Heart right ventricle (tissue), 16 donors: ENCODE data around the gene KIF9. TPM values are rescaled to one million over a fixed set of nuclear protein-coding genes. Genes with fewer than 3 reads are reported as not detected.

Experiments
- ATAC-seq, 8 donors: fragments of 200-7000 bp; cut with Tn5 transposase; one replicate each; pipeline ENCODE4 v1.9.1; 2020; ENCODE audit warnings: mild to moderate bottlenecking in 8 of 8, moderate library complexity in 8 of 8, moderate number of reproducible peaks in 1 of 8
- DNase-seq, 2 donors: peaks; one replicate each; pipeline ENCODE4 v3.0.0-alpha.2; 2020
- H3K27ac ChIP-seq, 10 donors: fragments of 200-600 bp; sonication (generic) in 2 of 10; one replicate each; pipeline versions ENCODE4 v1.5.0 to v1.8.0; 2020 to 2022; ENCODE audit warnings: mild to moderate bottlenecking in 3 of 10
- H3K27me3 ChIP-seq, 7 donors: fragments of 200-600 bp; one replicate each; pipeline ENCODE4 v1.8.0; 2021 to 2022; ENCODE audit warnings: mild to moderate bottlenecking in 2 of 7
- H3K36me3 ChIP-seq, 9 donors: fragments of 200-600 bp; sonication (generic) in 1 of 9; one replicate each; pipeline versions ENCODE4 v1.5.0 to v1.8.0; 2020 to 2022; ENCODE audit warnings: mild to moderate bottlenecking in 2 of 9
- H3K4me1 ChIP-seq, 9 donors: fragments of 200-600 bp; sonication (generic) in 1 of 9; one replicate each; pipeline versions ENCODE4 v1.5.0 to v1.8.0; 2020 to 2022; ENCODE audit warnings: mild to moderate bottlenecking in 4 of 9
- H3K4me3 ChIP-seq, 10 donors: fragments of 200-600 bp; sonication (generic) in 2 of 10; one replicate each; pipeline versions ENCODE4 v1.5.0 to v1.8.0; 2020 to 2022; ENCODE audit warnings: mild to moderate bottlenecking in 7 of 10, moderate library complexity in 2 of 10
- H3K9me3 ChIP-seq, 11 donors: fragments of 200-600 bp in 10 of 11; sonication (generic) in 2 of 11; one replicate each; pipeline versions ENCODE4 v1.5.0 to v1.8.0; 2013 to 2022; ENCODE audit warnings: mild to moderate bottlenecking in 2 of 11, control low read depth in 1 of 11, moderate library complexity in 1 of 11
- CTCF ChIP-seq, 9 donors: fragments of 200-600 bp; sonication (generic) in 2 of 9; IDR thresholded peaks; one replicate each; pipeline versions ENCODE4 v1.5.0 to v1.8.0; 2021 to 2022; ENCODE audit warnings: antibody characterized with exemption in 9 of 9, mild to moderate bottlenecking in 5 of 9, moderate library complexity in 1 of 9
- WGBS, 2 donors: extraction: QIAGEN DNeasy Blood & Tissue Kit; methylation state at CpG; one replicate each; pipeline ENCODE4 v1.1.7; 2013; ENCODE audit warnings: inconsistent platforms in 1 of 2; 5-methylcytosine and 5-hydroxymethylcytosine counted together
- intact Hi-C, 10 donors: fragments of 100-400 bp; cut with DNase I; formaldehyde crosslinking; loops; one replicate each; pipeline versions ENCODE4 v1.11.1 to v1.14.2; 2022
- polyA plus RNA-seq, 2 donors: library from polyadenylated mRNA; stranded (reverse); fragments of 200-250 nt; gene quantifications; one replicate each; pipeline ENCODE4 v1.2.3, GENCODE V29; 2013
- total RNA-seq, 10 donors: library from RNA; stranded (reverse); fragmentation: NEBNext Ultra II Directional in 3 of 10; extraction: Animal tissue kit (Norgen Biotek cat#: 25700) in 3 of 10; gene quantifications; one replicate each; pipeline versions ENCODE4 v1.2.1 to v1.2.4, GENCODE V29; 2021 to 2023
- donor health status: Arrhythmogenic right ventricular cardiomyopathy.
- donor health status: ischemic (EF 13 %, LVEDD 7.1; RV severe dilation, severe dysfunction).
- donor health status: healthy with polysubstance abuse.
- donor health status: DM: no; HTN: yes; CAD: no.
- donor health status: DM: no; HTN: no; CAD: no.
- donor health status: ischemic (EF 25% LVEDD 6.9; RV normal size, moderate dysfunction).
- donor health status: ischemic (EF 25% LVEDD 5.7; RV mildly dilated, moderate dysfunction).
- donor health status: healthy.
- donor health status: DM: yes; HTN: yes; CAD: no.
- donor health status: Ischemic cardiomyopathy.
- donor health status: ischemic (EF 35%, LVEDD 5.7; RV mildly dilated, moderate dysfunction).
- donor health status: nonischemic (EF 11% LVEDD 7.7; RV severe dilation, severe dysfunction).
- donor health status: DM: yes; HTN: yes; CAD: no.
- donor health status: PGD.
- donor health status: ischemic (EF 29% LVEDD 5.4; RV normal size, mild dysfunction).
- donor health status: nonischemic (EF 23%, LVEDD 6.1; RV moderate dilation, normal function).

The KIF9 gene
- total and polyA plus RNA-seq, 12 donors, result 4.2 to 16.6 (median 8.5) TPM

GRCh38 chr3:47274652-47275051 is 7.9 kb downstream of the KIF9 start:
- H3K27me3 ChIP-seq, result no peaks in the 10 kb centered on the region
- H3K27ac ChIP-seq, result no peak overlapping the region
- no peaks in the 10 kb centered on the region for H3K9me3 ChIP-seq
- peaks cover 0 to 6% (median 0%) of the 10 kb centered on the region in 9 donors for H3K4me1 ChIP-seq
- WGBS, 2 donors, result 94% methylated on average over 2 of the region's 2 CpGs
- TF ChIP-seq CTCF (IDR thresholded peaks at IDR 0.05), result no peak
- intact Hi-C loops, result no loop called here
- no peak overlapping the region for H3K4me3 ChIP-seq
- H3K36me3 ChIP-seq, result peaks cover 0 to 34% (median 0%) of the 10 kb centered on the region in 9 donors
- DNase-seq (no peak), ATAC-seq (no peak)

GRCh38 chr3:47273564-47273963 is 9.0 kb downstream of the KIF9 start:
- ATAC-seq, result no peak
- WGBS, 2 donors, result 90 to 93% methylated on average over 5 of the region's 5 CpGs
- intact Hi-C loops, result no loop called here
- H3K27ac ChIP-seq, result no peak overlapping the region
- H3K9me3 ChIP-seq, result no peaks in the 10 kb centered on the region
- TF ChIP-seq CTCF (IDR thresholded peaks at IDR 0.05), result no peak
- peaks cover 0 to 34% (median 0%) of the 10 kb centered on the region in 9 donors for H3K36me3 ChIP-seq
- no peaks in the 10 kb centered on the region for H3K27me3 ChIP-seq
- DNase-seq, result no peak
- no peak overlapping the region for H3K4me3 ChIP-seq
- peaks cover 0 to 6% (median 0%) of the 10 kb centered on the region in 9 donors for H3K4me1 ChIP-seq

- Histone ChIP-seq H3K4me3 (no peak overlapping the region), H3K4me1 (peaks cover 3 to 25% (median 17%) of the 10 kb centered on the region in 9 donors), H3K27ac (no peak overlapping the region), H3K9me3 (no peaks in the 10 kb centered on the region), H3K27me3 (no peaks in the 10 kb centered on the region), H3K36me3 (peaks cover 0 to 19% (median 0%) of the 10 kb centered on the region in 9 donors)
- no peak for TF ChIP-seq CTCF (IDR thresholded peaks at IDR 0.05)
- intact Hi-C loops, result no loop called here
- 92 to 95% methylated on average over 4 of the region's 4 CpGs for WGBS, 2 donors
- DNase-seq (no peak), ATAC-seq (no peak)
Observed at GRCh38 chr3:47270526-47270925, 12.1 kb downstream of the KIF9 start.

GRCh38 chr3:47267490-47267824 is 15.1 kb downstream of the KIF9 start:
- H3K27ac ChIP-seq, result peak overlapping the region in 9 of 10 donors; percentile 54 to 80 (median 62)
- intact Hi-C loops, result no loop called here
- ATAC-seq, result no peak

More at GRCh38 chr3:47267490-47267824, 15.1 kb downstream of the KIF9 start:
- H3K36me3 ChIP-seq, result peaks cover 0 to 7% (median 0%) of the 10 kb centered on the region in 9 donors
- H3K4me3 ChIP-seq, result no peak overlapping the region
- no peak for TF ChIP-seq CTCF (IDR thresholded peaks at IDR 0.05)
- DNase-seq, result no peak
- H3K4me1 ChIP-seq, result peaks cover 3 to 25% (median 17%) of the 10 kb centered on the region in 9 donors
- no peaks in the 10 kb centered on the region for H3K9me3 ChIP-seq
- H3K27me3 ChIP-seq, result no peaks in the 10 kb centered on the region
